ENCODE results near the gene LRRC42.

Gene LRRC42

GRCh38 chr1:53942127-53942957 lies 3.8 kb upstream of the LRRC42 start:
- peak; percentile 42 for DNase-seq (ENCODE audit: low read depth)
- no peak for TF ChIP-seq CTCF (IDR thresholded peaks at IDR 0.05; ENCODE audit: control insufficient read depth, extremely low read depth, insufficient read depth)
- no peak overlapping the region for H3K4me3 ChIP-seq (ENCODE audit: low read depth, low read length)

GRCh38 chr1:53943090-53943489 lies 3.1 kb upstream of the LRRC42 start:
- no peak for TF ChIP-seq CTCF (IDR thresholded peaks at IDR 0.05; ENCODE audit: control insufficient read depth, extremely low read depth, insufficient read depth)
- no peak for DNase-seq (ENCODE audit: low read depth)
- H3K4me3 ChIP-seq (ENCODE audit: low read depth, low read length) = no peak overlapping the region

- no peak overlapping the region for H3K4me3 ChIP-seq (ENCODE audit: low read depth, low read length)
Observed at GRCh38 chr1:53943490-53944043, 2.6 kb upstream of the LRRC42 start.

DNA sequence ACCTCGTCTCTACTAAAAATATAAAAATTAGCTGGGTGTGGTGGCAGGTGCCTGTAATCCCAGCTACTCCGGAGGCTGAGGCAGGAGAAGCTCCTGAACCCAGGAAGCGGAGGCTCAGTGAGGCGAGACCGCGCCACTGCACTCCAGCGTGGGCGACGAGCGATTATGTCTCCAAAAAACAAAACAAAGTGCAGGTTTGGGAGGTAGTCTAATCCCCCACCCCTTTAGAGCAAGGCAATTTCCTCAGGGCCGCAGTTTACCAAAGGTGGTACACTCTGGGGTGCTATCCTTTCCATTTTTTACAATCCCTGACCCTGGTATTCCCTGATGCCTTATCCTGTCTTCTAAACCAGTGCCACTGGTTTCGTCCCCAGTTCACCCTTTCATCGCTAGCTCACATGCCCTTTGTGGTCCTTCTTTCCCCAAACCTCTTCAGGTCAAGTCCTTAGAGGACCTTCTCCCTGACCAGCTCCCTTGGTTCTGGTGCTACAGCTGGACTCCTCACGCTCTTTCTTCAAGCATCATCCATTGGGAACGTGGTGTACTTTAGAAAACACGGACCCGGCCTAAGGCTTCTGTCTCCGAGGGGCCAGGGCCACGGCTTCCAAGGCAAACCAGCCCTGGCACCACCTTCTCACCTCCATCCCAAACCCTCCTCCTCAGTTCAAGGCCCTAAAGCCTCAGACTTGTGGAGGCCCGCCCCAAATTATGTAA lies 1.5 kb upstream of the LRRC42 start:
- DNase-seq (ENCODE audit: low read depth) = no peak
- TF ChIP-seq CTCF (IDR thresholded peaks at IDR 0.05; ENCODE audit: control insufficient read depth, extremely low read depth, insufficient read depth) = no peak
- peak overlapping the region; percentile 84 for H3K4me3 ChIP-seq (ENCODE audit: low read depth, low read length)

More at GRCh38 chr1:53943490-53944043, 2.6 kb upstream of the LRRC42 start:
- DNase-seq (ENCODE audit: low read depth) = no peak
- TF ChIP-seq CTCF (IDR thresholded peaks at IDR 0.05; ENCODE audit: control insufficient read depth, extremely low read depth, insufficient read depth) = no peak

DNA sequence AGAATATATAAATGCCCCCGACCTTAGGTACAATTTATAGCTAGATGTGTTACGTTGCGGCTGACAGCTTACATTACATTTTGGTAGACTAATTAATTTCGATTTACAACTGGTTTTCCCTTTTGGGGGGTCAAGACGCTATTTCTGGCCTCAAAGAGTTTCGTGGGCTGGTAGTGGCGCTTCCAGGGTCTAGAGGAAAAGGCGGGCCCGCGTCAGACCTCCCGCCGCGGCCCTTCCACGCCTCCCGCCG lies 1.0 kb upstream of the LRRC42 start:
- H3K4me3 ChIP-seq (ENCODE audit: low read depth, low read length) = peak overlapping the region; percentile 84
- DNase-seq (ENCODE audit: low read depth) = no peak
- no peak for TF ChIP-seq CTCF (IDR thresholded peaks at IDR 0.05; ENCODE audit: control insufficient read depth, extremely low read depth, insufficient read depth)

GRCh38 chr1:53945433-53946251 lies 508 bp upstream of the LRRC42 start, which contains the start of gene IFT25:
Gene IFT25, minus strand, starts transcription at chr1:53945699. Its CDS starts 5,617 bp downstream, at chr1:53940082.
- no peak for TF ChIP-seq CTCF (IDR thresholded peaks at IDR 0.05; ENCODE audit: control insufficient read depth, extremely low read depth, insufficient read depth)
- H3K4me3 ChIP-seq (ENCODE audit: low read depth, low read length) = peak within 1 kb of the TSS; percentile 84
- peak; percentile 75 for DNase-seq (ENCODE audit: low read depth)
